NB4 (cell line): Measurements from ENCODE around the gene SPNS2.

Experiments used
- DNase-seq: peaks from one replicate; pipeline ENCODE4 v3.0.0; 2010; ENCODE audit warnings: low read depth
- H3K4me3 ChIP-seq: one replicate; pipeline ENCODE4 v1.5.1; 2011; ENCODE audit warnings: mild to moderate bottlenecking, low read depth, low read length, moderate library complexity
- CTCF ChIP-seq: IDR thresholded peaks from one replicate; pipeline ENCODE4 v1.5.1; 2012; ENCODE audit warnings: low read depth, low read length
- MAX ChIP-seq: IDR thresholded peaks from 2 replicates; pipeline ENCODE4 v1.6.1; 2011; ENCODE audit warnings: low read depth, low read length
- MYC ChIP-seq: IDR thresholded peaks from 2 replicates; pipeline ENCODE4 v1.6.1; 2011; ENCODE audit warnings: low read depth, low read length
- POLR2A ChIP-seq: IDR thresholded peaks from 2 replicates; pipeline ENCODE4 v1.6.1; 2011; ENCODE audit warnings: mild to moderate bottlenecking; ENCODE audit not compliant: insufficient read length; ENCODE audit errors: extremely low read depth

SPNS2 gene

GRCh38 chr17:4488989-4489595, 9.6 kb upstream of the SPNS2 start:
- TF ChIP-seq CTCF (no peak), MAX (no peak), POLR2A (no peak), MYC (no peak)
- H3K4me3 ChIP-seq: no peak overlapping the region
- DNase-seq: no peak

DNA sequence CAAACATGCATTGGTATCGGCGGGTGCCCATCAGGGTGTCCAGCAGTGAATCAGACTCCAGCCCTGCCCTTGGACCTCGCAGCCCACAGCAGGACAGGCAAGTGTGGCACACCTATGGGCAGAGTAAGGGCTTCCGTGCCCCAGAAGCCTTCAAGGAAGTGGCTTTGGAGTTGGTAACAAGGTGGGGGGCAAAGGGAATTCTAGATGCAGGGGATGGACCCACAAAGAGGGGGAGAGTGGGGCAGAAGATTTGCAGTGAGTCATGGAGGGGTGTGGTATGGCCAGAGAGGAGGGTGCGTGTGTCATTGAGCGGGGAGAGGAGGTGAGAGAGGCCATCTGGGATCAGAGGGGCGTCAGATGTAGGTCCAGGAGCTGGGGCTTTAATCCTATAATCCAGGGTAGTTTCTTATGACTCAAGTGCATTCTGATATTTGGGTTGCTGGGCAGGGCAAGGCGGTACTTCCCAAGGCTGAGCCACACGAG, 8.5 kb upstream of the SPNS2 start:
- H3K4me3 ChIP-seq: no peak overlapping the region

GRCh38 chr17:4490637-4491061, 8.0 kb upstream of the SPNS2 start:
- no peak overlapping the region for H3K4me3 ChIP-seq
- TF ChIP-seq MYC (no peak), MAX (no peak), POLR2A (no peak), CTCF (no peak)
- DNase-seq: no peak

More for the DNA sequence above, 8.5 kb upstream of the SPNS2 start:
- no peak for DNase-seq
- TF ChIP-seq CTCF (no peak), MYC (no peak), MAX (no peak), POLR2A (no peak)

GRCh38 chr17:4492721-4493561, 5.7 kb upstream of the SPNS2 start:
- TF ChIP-seq MYC: 0 out of 2 replicates have a peak, but pooled peaks have one; percentile 18
- TF ChIP-seq POLR2A: no peak
- TF ChIP-seq MAX: peak; percentile 75
- no peak for TF ChIP-seq CTCF
- H3K4me3 ChIP-seq: no peak overlapping the region
- DNase-seq: peak; percentile 65

DNA sequence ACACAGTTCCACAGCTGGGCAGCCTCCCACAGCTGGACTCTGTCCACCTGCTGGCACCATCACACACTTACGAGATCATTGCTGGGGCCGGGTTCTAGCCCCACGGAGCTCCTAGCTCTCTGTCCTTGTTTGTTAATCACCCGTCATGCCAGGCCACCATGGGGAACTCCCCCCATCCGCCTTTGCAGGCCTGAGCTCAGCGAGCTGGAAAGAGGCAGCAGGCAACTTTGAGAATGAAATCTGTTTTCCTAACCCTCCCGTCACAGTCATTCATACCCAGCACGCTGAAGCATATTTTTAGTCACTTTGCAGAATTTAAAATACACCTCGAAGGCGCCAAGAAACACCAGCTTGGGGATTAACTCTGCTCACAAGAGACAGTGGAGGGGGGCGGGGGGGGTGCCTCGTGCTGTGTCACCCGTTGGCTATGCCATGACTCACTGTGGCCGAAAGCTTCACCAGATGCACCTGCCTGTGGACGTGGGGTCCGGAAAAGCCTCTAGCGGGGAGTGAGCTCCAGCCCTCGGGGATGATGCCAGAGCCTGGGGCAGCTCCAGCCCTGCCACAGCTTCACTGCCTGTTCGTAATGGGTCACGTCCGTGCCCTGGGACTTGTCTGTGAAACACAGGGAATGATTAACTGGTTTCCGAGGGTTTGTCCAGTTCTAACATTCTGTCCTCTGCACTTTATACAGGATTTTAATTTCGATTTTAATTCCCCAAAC, 1.4 kb upstream of the SPNS2 start:
- H3K4me3 ChIP-seq: no peak overlapping the region
- no peak for TF ChIP-seq CTCF
- no peak for TF ChIP-seq POLR2A
- TF ChIP-seq MYC: no peak
- TF ChIP-seq MAX: no peak
- peak; percentile 50 for DNase-seq
